Left renal pelvis (tissue), 4 donors: ENCODE data around the gene FCGR2B. TPM values are rescaled to one million over a fixed set of nuclear protein-coding genes. Genes with fewer than 3 reads are reported as not detected.
"Not testable (repeated sequence)": the region's sequence is repeated elsewhere in the genome, so short reads cannot be mapped to it uniquely, and the experiment has no call there.

ENCODE experiments used
- DNase-seq, 4 donors: peaks; one replicate each; pipeline ENCODE4 v3.0.0-alpha.2; 2013; ENCODE audit warnings: low read depth in 4 of 4, low spot score in 3 of 4
- polyA plus RNA-seq, 4 donors: library from polyadenylated mRNA; unstranded; fragments of 120-200 nt; gene quantifications; one replicate each; pipeline ENCODE4 v1.2.1, GENCODE V29; 2013; ENCODE audit not compliant: insufficient read length in 4 of 4

Gene FCGR2B
- polyA plus RNA-seq, 4 donors: 0.49 to 1.0 (median 0.71) TPM

DNA sequence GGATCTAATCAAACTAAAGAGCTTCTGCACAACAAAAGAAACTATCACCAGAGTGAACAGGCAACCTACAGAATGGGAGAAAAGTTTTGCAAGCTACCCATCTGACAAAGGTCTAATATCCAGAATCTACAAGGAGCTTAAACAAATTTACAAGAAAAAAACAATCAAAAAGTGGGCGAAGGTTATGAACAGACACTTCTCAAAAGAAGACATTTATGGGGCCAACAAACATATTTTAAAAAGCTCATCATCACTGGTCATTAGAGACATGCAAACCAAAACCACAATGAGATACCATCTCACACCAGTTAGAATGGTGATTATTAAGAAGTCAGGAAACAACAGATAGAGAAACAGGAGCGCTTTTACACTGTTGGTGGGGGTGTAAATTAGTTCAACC, 35.4 kb downstream of the FCGR2B start:
- not testable (repeated sequence) for DNase-seq

GRCh38 chr1:161702250-161702649, 39.3 kb downstream of the FCGR2B start:
- peak; percentile 2 to 31 (median 10) for DNase-seq

GRCh38 chr1:161705537-161705936, 42.6 kb downstream of the FCGR2B start:
- no peak for DNase-seq

DNA sequence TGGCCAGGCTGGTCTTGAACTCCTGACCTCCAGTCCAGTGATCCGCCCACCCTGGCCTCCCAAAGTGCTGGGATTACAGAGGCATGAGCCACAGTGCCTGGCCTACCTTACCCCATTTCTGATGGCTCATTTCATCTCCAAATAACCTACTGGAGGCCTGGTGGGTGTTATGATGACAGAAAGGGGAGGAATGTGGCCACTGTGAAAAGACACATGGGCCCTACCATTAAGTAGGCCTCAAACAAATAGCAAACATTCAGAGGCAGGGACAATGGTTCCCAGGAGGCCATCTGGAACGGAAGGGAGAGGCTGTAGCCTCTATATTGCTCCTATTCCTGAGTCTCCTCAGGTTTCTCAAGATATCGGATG, 43.2 kb downstream of the FCGR2B start:
- DNase-seq: no peak

GRCh38 chr1:161706482-161707347, 43.8 kb downstream of the FCGR2B start, which contains the start of gene FCRLA:
Gene FCRLA (plus strand): TSS chr1:161707229. CDS start chr1:161707265, 36 bp downstream.
- DNase-seq: no peak

GRCh38 chr1:161707503-161707902, 44.6 kb downstream of the FCGR2B start:
- no peak for DNase-seq

DNA sequence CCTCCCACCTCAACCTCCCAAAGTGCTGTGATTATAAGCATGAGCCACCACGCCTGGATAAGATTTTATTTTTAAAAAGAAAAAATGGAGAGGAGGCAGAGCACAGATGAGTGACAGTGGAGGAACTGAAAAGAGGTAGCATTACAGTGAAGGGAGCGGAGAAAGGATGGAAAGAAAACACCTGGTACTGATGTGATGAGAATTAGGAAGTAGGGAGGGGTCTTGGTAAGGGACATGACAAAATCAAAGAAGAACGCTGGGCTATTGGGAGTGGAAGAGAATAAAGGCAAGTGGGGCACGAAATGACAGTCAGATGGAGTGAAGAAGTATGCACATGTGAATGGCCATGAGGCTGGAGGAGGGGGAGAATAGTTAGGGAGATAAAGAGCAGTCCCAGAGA, 46.4 kb downstream of the FCGR2B start:
- no peak for DNase-seq

DNA sequence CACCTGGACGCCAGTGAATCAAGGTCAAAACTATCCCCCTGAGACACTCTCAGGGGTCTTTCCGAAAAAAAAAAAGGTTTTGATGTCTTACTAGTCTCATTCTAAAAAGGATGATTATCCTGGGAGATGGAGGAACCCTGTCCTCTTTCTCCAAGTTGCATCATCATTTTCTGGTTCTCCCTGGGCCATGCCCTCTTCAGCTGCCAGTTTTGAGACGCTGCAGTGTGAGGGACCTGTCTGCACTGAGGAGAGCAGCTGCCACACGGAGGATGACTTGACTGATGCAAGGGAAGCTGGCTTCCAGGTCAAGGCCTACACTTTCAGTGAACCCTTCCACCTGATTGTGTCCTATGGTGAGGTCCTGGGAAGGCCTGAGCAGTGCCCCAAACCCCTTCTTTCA, 47.6 kb downstream of the FCGR2B start:
- no peak for DNase-seq

- no peak for DNase-seq
Observed at GRCh38 chr1:161718559-161719324, 55.8 kb downstream of the FCGR2B start.

DNA sequence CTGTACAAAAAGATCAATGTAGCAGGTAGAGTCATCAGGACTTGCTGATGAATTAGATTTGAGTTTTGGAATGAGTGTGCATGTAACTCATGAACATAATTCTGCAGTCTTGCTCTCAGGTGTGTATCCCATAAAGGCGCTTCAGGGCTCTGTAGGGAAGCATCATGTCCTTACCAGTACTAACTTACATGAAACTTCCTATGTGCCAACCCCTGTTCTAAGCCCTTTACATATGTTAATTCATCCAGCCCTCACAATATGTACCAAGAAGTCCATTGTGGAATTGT, 56.3 kb downstream of the FCGR2B start:
- DNase-seq: no peak

DNA sequence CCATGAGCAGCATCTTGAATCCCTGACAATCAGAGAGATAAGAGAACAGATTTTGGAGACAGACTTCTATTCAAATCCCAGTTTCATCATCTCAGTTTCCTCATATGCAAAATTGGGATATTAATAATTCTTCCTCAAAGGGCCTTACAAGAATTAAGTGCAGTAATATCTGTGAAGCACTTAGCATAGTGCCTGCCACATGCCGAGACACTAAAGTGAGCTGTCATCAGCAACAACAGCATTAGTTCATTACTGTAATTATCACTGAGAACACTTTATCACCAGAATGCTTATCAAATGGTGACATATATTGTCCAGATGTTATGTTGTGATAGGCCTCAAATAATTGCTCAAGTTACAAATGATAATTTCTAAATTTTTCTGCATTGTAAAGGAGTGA, 57.5 kb downstream of the FCGR2B start:
- DNase-seq: no peak

- DNase-seq: no peak
Observed at GRCh38 chr1:161720956-161721737, 58.2 kb downstream of the FCGR2B start, which contains the start of gene FCRLB. Gene FCRLB (plus strand): TSS chr1:161721544. CDS start chr1:161722673, 1,129 bp downstream.

DNA sequence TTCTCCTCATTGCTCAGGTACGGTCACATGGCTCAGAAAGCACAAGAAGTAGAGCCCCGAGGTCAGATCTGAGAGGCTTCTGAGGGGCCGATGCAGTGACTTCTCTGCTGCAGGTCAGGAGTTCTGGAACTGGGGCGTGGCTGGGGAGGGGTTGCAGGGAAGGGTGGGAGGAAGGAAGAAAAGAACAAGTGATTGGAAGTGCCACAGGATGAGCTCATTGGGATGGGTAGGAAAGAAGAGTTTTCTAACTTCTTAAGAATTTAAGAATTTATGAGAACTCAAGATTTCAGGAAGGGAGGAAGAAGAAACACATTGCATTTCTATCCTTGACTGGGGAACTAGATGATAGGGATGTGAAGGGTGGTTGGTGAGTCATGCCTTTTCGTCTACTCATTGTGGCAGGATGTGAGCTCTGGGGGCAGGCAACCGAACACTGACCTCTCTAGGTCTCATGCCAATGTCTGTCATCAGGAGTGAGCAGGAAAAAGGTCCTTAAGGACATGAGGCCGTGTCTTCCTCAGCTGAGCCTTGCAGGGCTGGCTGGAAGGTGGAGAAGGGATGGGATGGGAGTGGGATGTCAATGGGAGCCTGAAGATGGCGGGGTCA, 58.9 kb downstream of the FCGR2B start:
- no peak for DNase-seq

GRCh38 chr1:161722406-161722805, 59.5 kb downstream of the FCGR2B start:
- no peak for DNase-seq

GRCh38 chr1:161723459-161724141, 60.7 kb downstream of the FCGR2B start:
- no peak for DNase-seq

DNA sequence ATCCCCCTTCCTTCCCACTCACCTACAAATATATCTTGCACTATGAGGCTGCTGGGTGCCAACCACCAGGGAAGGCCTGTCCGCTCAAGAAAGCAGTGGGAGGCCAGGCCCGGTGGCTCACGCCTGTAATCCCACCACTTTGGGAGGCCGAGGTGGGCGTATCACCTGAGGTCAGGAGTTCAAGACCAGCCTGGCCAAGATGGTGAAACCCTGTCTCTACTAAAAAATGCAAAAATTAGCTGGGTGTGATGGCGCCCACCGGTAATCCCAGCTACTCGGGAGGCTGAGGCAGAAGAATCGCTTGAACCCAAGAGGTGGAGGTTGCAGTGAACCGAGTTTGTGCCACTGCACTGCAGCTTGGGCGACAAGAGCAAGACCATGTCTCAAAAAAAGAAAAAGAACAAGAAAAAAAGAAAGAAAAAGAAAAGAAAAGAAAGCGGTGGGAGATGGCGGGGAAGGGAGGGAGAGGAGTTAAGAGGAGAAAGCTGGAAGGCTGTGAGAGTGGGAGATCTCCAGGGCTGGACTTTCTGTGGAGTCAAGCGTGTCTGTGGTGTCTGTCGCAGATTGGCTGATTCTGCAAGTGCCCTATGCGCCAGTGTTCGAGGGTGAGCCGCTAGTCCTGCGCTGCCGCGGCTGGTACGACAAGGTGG, 62.4 kb downstream of the FCGR2B start:
- not testable (repeated sequence) for DNase-seq

DNA sequence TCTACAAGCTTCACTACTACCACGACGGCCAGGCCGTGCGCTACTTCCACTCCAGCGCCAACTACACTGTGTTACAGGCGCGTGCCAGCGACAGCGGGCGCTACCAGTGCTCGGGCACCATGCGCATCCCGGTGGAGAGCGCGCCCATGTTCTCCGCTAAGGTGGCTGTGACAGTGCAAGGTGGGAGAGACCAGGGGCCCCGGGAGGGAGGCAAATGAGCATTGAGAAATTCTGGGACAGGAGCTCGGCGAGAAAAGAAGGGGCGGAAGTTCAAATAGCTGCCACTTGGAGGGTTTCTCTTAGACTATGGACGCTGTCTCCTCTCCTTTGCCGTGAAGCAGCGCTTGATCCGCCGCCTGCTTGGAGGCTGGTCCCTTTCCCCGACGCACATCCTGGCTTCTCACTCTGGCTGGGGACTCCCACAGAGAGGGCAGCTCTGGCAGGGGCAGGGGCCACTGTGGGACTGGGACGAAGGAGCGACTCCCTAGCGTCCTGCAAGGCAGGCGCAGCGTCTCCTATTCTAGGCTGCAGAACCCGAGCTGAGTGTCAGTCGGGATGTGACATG, 63.0 kb downstream of the FCGR2B start:
- DNase-seq: peak in 2 of 4 donors; percentile 27 to 51

DNA sequence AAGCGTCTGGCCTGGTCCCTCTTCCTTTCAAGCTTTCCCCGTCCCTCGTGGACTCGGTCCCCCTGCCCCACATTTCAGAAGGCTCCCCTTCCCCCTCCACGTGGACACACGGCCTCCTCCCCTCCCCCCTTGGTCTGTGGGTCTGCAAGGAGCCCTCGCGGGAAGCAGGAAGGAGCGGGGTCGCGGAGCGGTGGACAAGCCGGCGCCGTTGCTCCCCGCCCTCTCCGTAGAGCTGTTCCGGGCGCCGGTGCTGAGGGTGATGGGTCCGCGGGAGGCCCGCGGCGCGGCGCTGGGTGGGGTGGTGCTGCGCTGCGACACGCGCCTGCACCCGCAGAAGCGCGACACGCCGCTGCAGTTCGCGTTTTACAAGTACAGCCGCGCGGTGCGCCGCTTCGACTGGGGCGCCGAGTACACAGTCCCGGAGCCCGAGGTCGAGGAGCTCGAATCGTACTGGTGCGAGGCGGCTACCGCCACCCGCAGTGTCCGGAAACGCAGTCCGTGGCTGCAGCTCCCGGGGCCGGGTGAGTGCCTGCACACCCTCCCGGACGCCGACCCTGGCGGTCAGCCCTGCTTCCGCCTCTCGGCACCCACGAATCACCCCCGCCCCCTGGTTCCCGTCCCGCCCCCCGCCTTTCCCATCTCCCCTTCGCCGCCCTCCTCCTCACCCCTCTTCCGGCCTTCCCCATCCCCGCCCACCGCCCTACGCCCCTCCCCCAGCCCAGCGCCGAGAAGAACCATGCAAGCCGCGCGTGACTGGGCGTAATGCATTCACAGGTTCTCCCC, 63.7 kb downstream of the FCGR2B start:
- DNase-seq: peak; percentile 67 to 82 (median 77)
